Fibroblast of pulmonary artery (primary cell): ENCODE data around the gene OSBPL5.

Experiments used
- DNase-seq: peaks from one replicate; pipeline ENCODE4 v3.0.0-alpha.2; 2010; ENCODE audit warnings: low read depth
- H3K4me3 ChIP-seq: replicated peaks from 2 replicates; pipeline ENCODE4 v1.5.1; 2011; ENCODE audit warnings: low read depth, mild to moderate bottlenecking, control low read depth, low read length, moderate library complexity
- TF ChIP-seq, protein P1 (sequence below): IDR thresholded peaks from 2 replicates; pipeline ENCODE4 v1.5.1; 2011; ENCODE audit warnings: mild to moderate bottlenecking, control low read depth, low read length, inconsistent platforms; ENCODE audit errors: missing control alignments

OSBPL5 gene

DNA sequence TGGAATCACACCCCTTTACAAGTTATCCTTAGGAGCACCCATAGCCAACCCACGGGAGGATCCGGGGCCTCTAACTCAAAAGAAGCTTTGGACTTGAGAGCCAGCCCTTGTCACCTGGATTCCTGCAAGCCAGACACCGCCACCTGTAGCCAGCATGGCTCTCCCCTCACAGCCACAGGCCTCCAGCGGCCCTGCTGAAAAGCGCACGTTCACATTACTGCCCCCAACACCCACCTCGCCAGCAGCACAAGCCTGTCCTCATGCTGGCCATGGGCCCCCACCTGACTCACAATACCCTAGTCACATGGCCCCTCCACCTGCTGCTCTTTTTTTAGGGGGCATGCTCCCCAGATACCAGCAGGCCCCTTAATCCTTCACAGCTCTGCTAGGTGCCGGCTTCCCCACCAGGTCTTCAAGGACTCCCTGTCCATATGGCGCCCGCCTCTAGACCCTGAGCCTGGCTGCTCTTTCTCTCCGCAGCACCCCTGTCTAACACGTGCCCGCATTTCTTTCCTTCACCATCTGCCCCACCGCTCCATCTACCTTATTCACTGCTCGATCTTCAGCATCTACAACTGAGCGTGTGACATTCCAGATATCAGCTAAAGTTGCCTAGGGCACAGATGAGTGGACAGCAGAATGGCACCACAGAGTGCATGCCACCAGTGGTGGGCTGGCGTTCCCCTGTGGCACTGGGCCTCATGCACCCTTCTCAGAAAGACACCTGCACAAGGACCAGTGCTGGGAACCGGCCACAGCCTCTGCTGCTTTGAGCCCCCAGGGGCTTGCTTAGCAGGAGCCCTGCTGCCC is 114.5 kb downstream of the OSBPL5 start:
- H3K4me3 ChIP-seq = no peak overlapping the region
- TF ChIP-seq, protein P1, sequence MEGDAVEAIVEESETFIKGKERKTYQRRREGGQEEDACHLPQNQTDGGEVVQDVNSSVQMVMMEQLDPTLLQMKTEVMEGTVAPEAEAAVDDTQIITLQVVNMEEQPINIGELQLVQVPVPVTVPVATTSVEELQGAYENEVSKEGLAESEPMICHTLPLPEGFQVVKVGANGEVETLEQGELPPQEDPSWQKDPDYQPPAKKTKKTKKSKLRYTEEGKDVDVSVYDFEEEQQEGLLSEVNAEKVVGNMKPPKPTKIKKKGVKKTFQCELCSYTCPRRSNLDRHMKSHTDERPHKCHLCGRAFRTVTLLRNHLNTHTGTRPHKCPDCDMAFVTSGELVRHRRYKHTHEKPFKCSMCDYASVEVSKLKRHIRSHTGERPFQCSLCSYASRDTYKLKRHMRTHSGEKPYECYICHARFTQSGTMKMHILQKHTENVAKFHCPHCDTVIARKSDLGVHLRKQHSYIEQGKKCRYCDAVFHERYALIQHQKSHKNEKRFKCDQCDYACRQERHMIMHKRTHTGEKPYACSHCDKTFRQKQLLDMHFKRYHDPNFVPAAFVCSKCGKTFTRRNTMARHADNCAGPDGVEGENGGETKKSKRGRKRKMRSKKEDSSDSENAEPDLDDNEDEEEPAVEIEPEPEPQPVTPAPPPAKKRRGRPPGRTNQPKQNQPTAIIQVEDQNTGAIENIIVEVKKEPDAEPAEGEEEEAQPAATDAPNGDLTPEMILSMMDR = no peak
- DNase-seq = no peak

DNA sequence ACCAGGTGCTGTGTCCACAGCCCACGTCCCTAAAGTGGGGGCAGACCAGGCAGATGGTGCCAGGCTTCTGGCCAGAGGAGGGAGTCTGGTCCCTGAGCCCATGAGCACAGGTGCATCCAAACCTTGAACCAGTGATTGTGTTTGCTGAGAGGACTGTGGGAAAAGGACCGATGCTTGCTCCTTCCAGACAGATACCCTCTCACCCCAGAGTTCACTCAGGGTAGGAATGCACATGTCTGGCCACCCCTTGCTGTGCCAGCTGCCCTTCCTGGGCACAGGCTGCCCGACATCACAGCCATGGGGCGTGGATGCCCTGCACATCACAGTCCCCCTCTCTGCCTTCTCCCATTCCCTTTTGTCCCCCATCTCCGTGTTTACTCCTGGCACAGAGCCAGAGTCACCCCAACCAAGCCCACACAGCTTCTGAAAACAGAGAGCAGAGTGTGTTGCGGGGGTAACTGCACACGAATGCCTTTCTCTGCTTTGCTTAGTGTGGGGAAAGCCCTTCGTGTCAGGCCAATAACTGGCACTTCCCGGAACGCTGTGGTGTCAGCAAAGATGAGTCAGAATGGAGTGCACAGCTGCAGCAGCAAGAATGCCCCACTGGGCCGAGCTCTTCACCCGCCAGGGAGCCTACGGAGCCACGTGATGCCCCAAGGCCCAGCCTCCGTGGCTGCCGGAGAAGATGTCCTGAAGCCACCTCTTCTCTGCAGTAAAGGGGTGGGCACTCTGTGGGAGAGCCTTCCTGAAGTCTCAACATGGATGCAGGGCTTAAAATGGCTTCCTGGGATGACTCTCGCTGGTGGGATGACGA is 115.5 kb downstream of the OSBPL5 start:
- TF ChIP-seq, protein P1 = peak; percentile 37
- DNase-seq = peak; percentile 94
- no peak overlapping the region for H3K4me3 ChIP-seq

DNA sequence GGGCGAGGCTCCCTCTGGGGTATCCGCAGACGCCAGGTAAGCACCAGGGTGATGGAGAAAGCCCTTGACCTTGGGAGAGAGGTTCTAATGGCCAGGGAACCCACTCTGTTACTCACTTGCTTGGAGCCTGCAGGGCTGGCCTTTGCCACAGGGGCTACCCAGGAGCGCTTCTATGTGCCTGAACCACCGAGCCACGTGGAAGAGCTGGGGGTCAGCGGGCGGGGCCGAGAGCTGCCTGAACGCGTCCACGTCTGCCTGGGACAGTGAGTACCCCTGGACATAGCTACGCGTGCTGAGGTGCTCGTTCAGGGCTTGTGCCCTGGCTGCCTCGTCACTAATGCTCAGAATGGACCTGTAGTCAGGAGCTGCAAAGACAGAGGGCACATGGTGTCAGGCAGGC is 117.5 kb downstream of the OSBPL5 start:
- H3K4me3 ChIP-seq = no peak overlapping the region
- DNase-seq = no peak
- TF ChIP-seq, protein P1 = no peak

DNA sequence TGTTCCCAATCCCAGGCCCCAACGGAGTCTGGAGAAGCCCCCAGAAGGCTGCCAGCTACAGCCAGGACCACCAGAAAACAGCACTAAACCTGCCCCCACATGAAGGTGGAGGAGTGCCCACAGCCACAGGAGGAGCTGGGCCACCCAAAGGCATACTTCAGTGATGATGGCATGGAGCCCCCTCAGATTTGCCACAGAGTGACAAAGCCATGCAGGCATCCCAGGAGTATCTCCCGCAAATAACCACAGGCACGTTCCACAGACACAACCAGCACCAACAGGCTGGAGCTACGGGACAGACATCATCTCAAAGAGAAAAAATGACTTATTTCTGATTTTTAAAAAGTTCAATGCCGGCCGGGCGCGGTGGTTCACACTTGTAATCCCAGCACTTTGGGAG is 118.5 kb downstream of the OSBPL5 start:
- no peak overlapping the region for H3K4me3 ChIP-seq
- TF ChIP-seq, protein P1 = no peak
- DNase-seq = no peak

DNA sequence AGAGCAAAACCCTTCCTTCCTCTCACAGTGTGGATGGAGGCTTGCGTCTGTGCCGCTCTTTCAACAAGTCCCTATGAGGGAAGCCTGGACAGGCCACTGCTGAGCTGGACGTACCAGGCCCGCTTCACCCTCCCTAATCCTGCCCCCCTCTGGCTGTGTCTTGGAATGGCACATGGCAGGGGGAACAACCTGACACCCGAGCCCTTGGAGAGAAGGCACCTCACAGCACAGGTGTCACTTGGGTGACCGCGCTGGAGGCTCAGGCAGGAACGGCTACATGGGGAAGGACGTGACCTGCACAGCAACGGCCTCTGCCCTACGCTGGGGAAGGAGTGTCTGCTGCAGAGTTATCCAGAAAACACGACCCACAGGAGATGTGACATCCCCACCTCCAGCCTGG is 118.9 kb downstream of the OSBPL5 start:
- H3K4me3 ChIP-seq = no peak overlapping the region
- no peak for DNase-seq
- TF ChIP-seq, protein P1 = peak; percentile 22

DNA sequence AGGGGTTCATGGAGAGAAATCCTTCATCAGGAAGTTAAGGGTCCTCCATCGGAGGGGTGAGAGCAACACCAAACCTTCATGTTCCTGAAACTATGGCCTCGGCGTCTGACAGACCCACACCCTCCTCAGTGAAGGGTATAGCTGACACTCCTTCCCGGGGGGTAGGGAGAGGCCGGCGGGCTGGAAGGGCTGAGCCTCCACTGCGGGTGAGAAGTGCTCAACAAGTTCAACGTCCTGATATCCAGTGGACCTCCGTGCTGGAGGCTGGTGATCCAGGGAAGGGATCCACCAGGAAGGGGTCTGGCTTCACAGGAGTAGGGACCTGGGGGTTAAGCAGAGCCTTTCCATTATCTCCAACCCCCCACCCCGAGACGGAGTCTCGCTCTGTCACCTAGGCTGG is 120.2 kb downstream of the OSBPL5 start:
- DNase-seq = no peak
- TF ChIP-seq, protein P1 = no peak
- H3K4me3 ChIP-seq = no peak overlapping the region
